Germinal center (tissue), 1 donor: ENCODE measurements around the gene GATA5.

ENCODE experiments used
- DNase-seq: peaks from one replicate; pipeline ENCODE4 v3.0.0; 2012; ENCODE audit warnings: mixed read lengths, low spot score

GATA5 gene

GRCh38 chr20:62453186-62453808 is 22.5 kb downstream of the GATA5 start:
- DNase-seq = no peak

- no peak for DNase-seq
Measured at GRCh38 chr20:62452475-62453095, 23.2 kb downstream of the GATA5 start.

- no peak for DNase-seq
Measured at GRCh38 chr20:62451970-62452369, 23.8 kb downstream of the GATA5 start.

- no peak for DNase-seq
Measured at GRCh38 chr20:62451156-62451767, 24.5 kb downstream of the GATA5 start.

GRCh38 chr20:62449951-62450691 is 25.7 kb downstream of the GATA5 start:
- DNase-seq = no peak

GRCh38 chr20:62448788-62449187 is 27.0 kb downstream of the GATA5 start:
- no peak for DNase-seq

GRCh38 chr20:62448038-62448437 is 27.8 kb downstream of the GATA5 start:
- no peak for DNase-seq

GRCh38 chr20:62446888-62447869 is 28.6 kb downstream of the GATA5 start:
- DNase-seq = no peak

- DNase-seq = no peak
Measured at GRCh38 chr20:62446481-62446880, 29.3 kb downstream of the GATA5 start.

GRCh38 chr20:62445553-62446340 is 30.0 kb downstream of the GATA5 start:
- no peak for DNase-seq

- no peak for DNase-seq
Measured at GRCh38 chr20:62444286-62444685, 31.5 kb downstream of the GATA5 start.

GRCh38 chr20:62441987-62442539 is 33.7 kb downstream of the GATA5 start:
- DNase-seq = no peak

- no peak for DNase-seq
Measured at GRCh38 chr20:62439218-62439617, 36.6 kb downstream of the GATA5 start.

- no peak for DNase-seq
Measured at GRCh38 chr20:62437927-62438326, 37.9 kb downstream of the GATA5 start.

- no peak for DNase-seq
Measured at GRCh38 chr20:62437496-62437895, 38.3 kb downstream of the GATA5 start.

GRCh38 chr20:62436692-62437091 is 39.1 kb downstream of the GATA5 start:
- no peak for DNase-seq

GRCh38 chr20:62433658-62434497 is 41.9 kb downstream of the GATA5 start:
- DNase-seq = no peak

GRCh38 chr20:62430866-62431447 is 44.8 kb downstream of the GATA5 start:
- DNase-seq = no peak

GRCh38 chr20:62430311-62430853 is 45.4 kb downstream of the GATA5 start:
- no peak for DNase-seq
